DOHH2 (cell line): ENCODE measurements around the gene CYRIA.

ENCODE experiments used
- EZH2phosphoT487 ChIP-seq: fragments of 200-600 bp; sonication (generic); IDR thresholded peaks from 2 replicates; pipeline ENCODE4 v1.6.1; 2017; ENCODE audit warnings: borderline replicate concordance, mild to moderate bottlenecking, antibody characterized with exemption, low read length, moderate library complexity, mixed read lengths
- TF ChIP-seq, protein P1 (sequence below): fragments of 200-600 bp; sonication (generic); IDR thresholded peaks from one replicate; pipeline ENCODE4 v1.5.1; 2014; ENCODE audit warnings: antibody characterized with exemption, mild to moderate bottlenecking, low read depth, low read length; ENCODE audit not compliant: poor library complexity, severe bottlenecking

- TF ChIP-seq, protein P1, sequence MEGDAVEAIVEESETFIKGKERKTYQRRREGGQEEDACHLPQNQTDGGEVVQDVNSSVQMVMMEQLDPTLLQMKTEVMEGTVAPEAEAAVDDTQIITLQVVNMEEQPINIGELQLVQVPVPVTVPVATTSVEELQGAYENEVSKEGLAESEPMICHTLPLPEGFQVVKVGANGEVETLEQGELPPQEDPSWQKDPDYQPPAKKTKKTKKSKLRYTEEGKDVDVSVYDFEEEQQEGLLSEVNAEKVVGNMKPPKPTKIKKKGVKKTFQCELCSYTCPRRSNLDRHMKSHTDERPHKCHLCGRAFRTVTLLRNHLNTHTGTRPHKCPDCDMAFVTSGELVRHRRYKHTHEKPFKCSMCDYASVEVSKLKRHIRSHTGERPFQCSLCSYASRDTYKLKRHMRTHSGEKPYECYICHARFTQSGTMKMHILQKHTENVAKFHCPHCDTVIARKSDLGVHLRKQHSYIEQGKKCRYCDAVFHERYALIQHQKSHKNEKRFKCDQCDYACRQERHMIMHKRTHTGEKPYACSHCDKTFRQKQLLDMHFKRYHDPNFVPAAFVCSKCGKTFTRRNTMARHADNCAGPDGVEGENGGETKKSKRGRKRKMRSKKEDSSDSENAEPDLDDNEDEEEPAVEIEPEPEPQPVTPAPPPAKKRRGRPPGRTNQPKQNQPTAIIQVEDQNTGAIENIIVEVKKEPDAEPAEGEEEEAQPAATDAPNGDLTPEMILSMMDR: no peak
- TF ChIP-seq EZH2phosphoT487: no peak
Measured at GRCh38 chr2:16632598-16632997, 33.0 kb downstream of the CYRIA start.
